Measurements from ENCODE around the gene RRP8.

DNA sequence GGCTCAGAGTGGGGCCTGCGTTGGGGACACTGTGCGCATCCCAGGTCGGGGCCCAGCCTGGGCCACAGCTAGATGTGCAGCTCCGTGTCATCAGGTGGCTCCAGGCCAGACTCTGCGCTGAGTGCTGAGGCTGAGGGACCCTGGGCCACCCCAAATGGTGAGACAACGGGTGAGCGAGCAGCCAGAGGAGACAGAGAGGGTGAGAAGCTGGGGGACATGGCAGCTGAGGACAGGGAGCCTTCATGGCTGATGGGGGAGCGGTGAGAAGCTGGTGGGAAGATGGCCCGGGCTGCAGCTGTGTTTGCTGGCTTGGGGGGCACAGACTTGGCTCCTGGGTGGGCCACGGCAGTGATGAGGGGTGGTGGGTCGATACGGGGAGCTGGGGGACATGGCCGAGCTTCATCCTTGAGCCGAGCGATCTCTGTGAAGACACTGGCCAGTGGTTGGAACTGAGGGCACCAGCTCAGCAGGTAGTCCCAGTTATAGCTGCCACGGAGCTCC lies 18.3 kb upstream of the RRP8 start:
- no peak for TF ChIP-seq POLR2A (IDR thresholded peaks at IDR 0.05; ENCODE audit: low read depth, low read length)
- no peak for TF ChIP-seq POLR2AphosphoS5 (IDR thresholded peaks at IDR 0.05; ENCODE audit: low read depth, low read length)
- TF ChIP-seq TAF1 (IDR thresholded peaks at IDR 0.05; ENCODE audit: borderline replicate concordance, low read depth, low read length): no peak
